ENCODE data around the gene RUBCNL.

GRCh38 chr13:46296115-46296822 is 90.8 kb downstream of the RUBCNL start:
- TF ChIP-seq SIN3A (IDR thresholded peaks at IDR 0.05; ENCODE audit: borderline replicate concordance, insufficient read depth, low read length): no peak
- no peak for TF ChIP-seq POLR2AphosphoS5 (IDR thresholded peaks at IDR 0.05; ENCODE audit: low read depth, low read length)
